GM21528 (cell line): ENCODE data around the gene ERF.
A peak's percentile ranks its signal among the peaks of the same experiment; 100 is the strongest.

Experiments
- ATAC-seq: cut with Tn5 transposase; IDR thresholded peaks from one replicate; pipeline ENCODE4 v1.9.1; 2021; ENCODE audit warnings: mild to moderate bottlenecking, moderate library complexity; ENCODE audit not compliant: unreplicated experiment, low FRiP score

Gene ERF

DNA sequence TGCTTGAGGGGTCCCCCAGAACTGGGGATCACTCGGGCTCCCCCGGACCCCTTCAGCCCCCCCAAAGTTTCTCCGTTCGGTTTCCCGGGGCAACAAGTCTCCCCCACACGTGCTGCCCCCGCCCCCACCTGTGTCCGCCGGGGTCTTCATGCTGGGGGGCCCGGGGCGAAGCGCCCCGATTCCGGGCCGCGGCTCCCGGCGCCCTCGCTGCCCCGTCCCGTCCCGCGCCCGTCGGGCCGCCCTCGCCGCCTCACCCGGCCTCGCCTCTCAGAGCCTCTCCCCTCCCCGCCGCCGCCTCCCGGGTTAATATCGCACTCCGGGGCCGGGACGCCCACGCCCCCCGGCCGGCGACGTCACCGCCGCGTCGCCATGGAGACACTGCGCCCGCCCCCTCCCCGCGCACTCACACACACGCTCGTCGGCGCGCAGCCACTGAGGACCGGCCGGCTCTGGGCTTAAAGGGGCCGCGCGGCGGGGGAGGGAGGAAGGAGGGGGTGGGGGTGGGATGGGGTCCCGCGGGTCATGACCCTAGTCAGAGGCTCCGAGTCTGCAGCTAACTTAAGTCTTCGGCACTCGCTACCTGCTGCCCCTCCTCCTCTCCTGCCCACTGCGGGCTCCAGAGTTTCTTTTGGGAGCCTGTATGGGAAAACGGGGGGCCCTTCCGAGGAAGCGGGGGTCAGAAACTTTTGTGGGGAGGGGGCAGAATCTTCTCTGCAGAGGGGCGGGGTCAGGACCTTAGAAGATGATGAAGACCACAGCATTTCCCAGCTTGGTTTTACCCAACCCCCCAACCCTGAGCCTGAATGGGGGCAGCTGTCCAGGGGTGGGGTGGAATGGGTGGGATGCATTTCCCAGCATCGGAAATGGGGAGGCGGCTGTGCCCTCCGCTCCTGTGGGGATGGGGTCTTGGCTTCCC is at the start of gene ERF:
Gene ERF, minus strand, starts transcription at position 279 of the 916 bp plus-strand sequence. Its CDS starts 129 bp downstream, at position 150.
- ATAC-seq, result peak; percentile 49

DNA sequence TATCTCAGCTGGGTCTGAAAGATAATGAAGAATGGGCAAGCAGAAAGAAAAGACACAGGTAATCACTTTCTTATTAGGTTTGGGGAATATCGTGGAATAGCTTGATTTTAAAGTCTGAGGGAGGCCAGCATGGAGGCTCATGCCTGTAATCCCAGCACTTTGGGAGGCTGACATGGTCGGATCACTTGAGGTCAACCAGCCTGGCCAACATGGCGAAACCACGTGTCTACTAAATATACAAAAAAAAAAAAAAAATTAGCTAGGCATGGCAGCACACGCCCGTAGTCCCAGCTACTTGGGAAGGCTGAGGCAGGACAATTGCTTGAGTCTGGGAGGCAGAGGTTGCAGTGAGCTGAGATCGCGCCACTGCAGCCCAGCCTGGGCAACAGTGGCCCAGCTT is 48.9 kb upstream of the ERF start:
- no peak for ATAC-seq

DNA sequence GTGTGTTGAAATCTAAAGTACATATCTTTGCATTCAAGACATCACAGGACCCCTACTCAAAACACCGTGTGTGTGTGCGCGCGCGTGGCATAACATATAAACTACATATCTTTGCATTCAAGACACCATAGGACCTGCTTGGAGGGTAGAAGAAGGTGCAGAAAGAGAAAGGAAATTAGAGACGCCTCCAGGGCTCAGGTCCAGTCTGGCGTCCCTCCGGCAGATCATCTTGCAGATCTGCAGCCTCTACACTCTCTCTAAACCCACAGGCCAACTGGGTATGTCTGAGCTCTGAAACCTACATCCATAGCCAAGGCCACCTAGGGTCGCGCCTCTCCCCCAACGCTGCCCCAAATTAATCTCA is 48.2 kb upstream of the ERF start:
- no peak for ATAC-seq

DNA sequence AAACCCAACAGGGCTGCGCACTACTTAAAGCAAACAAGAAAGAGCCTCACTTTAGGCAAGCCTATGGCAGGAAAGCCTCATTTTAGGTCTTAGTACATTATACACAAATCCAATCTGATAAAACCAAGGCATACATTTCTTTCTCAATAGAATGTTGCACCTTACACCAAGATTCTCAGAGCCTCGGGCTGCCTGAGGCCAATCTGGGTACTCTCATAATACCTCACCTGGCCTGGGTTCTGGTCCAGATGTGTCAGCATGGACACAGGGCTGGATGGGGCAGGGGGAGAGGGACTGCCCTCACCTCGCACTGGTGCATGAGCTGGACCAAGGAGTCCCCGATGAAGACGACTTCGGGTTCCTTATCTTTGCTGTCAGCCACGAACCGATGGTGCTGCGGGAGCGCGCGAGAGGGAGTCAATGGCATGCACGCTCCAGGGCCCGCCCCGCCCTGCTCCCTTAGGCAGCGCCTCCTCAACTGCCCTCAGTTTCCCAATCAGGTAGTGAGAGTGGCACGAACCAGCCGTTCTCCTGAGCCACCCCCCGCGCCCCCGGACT is 46.8 kb upstream of the ERF start, which contains the start of gene PRR19:
Gene PRR19, plus strand, starts transcription at position 487 of the 558 bp plus-strand sequence. CDS start 7,453 bp downstream, outside the sequence.
- ATAC-seq, result peak; percentile 3

DNA sequence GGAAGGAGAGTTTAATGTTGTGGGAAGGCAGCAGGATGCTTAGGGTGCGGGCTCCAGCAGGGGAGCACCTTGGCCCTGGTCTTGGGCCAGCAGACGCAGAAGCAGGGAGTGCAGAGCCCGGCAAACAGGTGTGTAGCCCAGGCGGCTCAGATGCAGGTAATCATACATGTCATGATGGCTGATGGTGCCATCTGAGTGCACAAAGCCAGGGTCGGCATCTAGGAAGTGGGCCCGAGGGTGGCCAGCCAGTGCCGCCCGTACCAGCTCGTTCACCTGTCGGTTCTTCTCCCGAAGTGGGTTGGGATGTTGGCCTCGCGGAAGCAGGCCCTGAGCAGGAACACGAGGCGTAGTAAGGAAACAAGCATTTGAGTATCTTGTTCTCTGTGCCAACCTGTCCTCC is 42.1 kb upstream of the ERF start:
- ATAC-seq, result no peak

DNA sequence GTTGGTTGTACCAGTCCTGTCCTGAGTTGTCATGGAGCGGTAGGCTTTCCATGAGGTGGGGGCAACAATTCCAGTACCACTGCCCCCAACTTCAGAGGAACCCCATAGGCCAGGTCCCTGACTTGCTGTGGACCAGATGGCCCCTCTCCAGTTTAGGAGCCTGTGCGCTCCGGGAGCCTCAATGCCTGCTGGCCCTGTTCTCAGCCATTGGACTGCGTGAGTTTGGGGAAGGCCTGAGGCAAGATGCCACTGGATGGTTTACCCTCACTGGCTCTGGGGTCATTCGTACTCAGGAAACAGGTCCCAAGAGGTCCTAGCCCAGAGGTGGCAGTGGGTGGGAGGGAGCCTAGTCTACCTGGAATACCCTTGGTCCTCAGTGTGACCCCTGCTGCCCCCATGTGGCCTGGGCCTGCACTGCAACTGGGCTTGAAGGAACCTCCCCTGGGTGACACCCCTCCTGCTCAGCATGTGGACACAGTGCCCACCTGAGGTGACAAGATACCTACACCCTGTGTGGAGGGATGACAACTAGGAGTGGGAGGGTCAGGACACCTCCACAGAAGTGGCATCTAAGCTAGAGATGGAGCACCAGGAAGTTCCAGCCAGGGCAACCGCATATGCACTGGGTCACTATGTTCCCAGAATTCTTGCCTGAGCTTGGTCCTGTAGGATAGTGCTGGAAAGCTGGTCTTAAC is 41.0 kb upstream of the ERF start:
- ATAC-seq, result no peak

DNA sequence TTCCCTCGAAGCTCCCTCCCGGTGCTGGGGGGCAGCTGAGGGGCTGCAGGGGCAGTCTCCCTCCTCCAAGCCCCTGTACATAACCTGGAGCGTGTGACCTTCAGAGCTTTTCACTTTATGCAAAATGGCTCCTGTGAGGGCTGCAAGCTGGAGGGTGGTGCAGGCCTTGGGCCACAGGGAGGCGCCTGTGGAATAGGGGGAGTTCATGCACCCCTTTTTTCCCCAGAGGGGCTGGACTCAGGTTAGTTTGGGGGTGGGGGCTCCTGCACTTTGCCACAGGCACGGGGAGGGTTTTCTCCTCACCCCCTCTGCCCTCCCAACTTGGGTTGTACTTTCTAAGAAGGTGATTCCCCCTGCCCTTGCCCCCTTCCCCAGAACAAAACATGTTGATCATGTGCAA is 40.4 kb upstream of the ERF start:
- no peak for ATAC-seq

DNA sequence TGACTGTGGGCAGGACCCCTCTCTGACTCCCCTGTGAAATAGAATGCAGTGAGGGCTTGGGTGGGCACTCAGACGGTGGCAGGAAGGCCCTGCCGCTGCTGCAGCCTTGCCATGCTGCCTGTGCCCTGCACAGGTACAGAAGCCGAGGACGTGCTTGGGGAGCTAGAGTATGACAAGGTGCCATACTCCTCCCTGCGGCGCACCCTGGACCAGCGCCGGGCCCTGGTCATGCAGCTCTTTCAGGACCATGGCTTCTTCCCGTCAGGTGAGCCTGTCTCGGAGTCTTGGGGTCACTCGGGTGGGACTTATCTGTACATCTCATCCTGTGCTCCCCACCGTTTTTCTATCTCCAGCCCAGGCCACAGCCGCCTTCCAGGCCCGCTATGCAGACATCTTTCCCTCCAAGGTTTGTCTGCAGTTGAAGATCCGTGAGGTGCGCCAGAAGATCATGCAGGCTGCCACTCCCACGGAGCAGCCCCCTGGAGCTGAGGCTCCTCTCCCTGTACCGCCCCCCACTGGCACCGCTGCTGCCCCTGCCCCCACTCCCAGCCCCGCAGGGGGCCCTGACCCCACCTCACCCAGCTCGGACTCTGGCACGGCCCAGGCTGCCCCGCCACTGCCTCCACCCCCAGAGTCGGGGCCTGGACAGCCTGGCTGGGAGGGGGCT is 39.7 kb upstream of the ERF start:
- ATAC-seq, result no peak

DNA sequence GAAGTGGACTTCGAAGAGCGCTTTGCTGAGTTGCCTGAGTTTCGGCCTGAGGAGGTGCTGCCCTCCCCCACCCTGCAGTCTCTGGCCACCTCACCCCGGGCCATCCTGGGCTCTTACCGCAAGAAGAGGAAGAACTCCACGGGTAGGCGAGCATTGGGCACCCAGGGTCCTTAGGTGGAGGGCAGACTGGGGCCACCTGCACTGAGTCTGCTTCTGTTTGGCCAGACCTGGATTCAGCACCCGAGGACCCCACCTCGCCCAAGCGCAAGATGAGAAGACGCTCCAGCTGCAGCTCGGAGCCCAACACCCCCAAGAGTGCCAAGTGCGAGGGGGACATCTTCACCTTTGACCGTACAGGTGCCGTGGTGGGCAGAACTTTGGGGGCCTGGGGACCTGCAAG is 39.0 kb upstream of the ERF start:
- no peak for ATAC-seq

DNA sequence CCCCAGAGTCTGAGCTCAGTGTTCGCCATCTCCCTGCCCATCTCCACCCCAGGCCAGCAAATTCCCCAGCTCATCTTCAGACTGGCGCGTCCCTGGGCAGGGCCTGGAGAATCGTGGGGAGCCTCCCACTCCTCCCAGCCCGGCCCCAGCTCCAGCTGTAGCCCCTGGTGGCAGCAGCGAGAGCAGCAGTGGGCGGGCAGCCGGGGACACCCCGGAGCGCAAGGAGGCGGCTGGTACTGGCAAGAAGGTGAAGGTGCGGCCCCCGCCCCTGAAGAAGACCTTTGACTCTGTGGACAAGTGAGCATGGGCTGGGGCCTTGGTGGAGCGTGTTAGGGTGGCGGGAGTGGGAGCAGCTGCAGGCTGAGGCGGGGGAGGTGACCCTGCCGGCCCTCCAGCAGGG is 38.6 kb upstream of the ERF start:
- no peak for ATAC-seq

DNA sequence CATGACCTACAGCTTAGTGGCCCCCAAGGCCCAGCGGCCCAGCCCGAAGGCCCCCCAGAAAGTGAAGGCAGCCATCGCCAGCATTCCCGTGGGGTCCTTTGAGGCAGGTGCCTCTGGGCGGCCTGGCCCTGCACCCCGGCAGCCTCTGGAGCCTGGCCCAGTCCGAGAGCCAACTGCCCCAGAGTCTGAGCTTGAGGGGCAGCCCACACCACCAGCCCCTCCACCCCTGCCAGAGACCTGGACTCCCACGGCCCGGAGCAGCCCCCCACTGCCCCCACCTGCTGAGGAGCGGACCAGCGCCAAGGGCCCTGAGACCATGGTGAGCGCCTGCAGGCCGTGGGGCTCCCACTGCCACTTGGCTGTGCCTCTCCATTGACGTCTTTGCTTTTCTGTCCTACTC is 38.0 kb upstream of the ERF start:
- no peak for ATAC-seq

DNA sequence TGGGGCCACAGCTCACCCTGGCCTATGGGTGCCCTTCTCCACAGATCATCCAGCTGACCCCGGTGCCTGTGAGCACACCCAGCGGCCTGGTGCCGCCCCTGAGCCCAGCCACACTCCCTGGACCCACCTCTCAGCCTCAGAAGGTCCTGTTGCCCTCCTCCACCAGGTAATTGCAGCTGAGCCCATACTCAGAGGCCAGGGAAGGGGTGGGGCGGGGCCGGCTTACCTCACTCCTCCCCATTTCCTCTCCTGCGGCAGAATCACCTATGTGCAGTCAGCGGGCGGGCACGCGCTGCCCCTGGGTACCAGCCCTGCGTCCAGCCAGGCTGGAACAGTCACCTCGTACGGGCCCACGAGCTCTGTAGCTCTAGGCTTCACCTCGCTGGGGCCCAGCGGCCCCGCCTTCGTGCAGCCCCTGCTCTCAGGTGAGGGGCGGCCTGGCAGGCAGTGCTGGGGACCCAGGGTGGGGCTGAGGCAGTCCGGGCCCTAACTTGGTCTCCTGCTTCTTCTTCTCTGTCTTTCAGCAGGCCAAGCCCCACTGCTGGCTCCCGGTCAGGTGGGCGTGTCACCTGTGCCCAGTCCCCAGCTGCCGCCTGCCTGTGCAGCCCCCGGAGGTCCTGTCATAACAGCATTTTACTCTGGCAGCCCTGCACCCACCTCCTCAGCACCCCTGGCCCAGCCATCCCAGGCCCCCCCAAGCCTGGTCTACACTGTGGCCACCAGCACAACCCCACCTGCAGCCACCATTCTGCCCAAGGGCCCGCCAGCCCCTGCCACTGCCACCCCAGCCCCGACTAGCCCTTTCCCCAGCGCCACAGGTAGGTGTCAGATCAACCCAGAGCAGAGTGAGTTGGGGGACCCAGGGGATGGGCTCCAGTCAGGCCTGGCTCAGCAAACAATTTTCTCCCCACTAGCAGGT is 37.4 kb upstream of the ERF start:
- no peak for ATAC-seq

DNA sequence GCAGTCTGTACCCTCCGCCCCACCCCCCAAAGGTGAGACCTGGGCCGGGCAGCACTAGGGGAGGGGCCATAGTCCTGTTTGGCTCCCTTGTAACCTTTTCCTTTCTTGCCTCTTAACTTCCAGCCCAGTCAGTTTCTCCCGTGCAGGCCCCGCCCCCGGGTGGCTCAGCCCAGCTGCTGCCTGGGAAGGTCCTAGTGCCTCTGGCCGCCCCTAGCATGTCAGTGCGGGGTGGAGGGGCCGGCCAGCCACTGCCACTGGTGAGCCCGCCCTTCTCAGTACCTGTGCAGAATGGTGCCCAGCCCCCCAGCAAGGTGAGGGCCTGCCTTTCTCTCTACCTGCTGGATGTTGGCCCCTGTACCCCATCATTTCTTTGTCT is 36.5 kb upstream of the ERF start:
- ATAC-seq, result no peak

DNA sequence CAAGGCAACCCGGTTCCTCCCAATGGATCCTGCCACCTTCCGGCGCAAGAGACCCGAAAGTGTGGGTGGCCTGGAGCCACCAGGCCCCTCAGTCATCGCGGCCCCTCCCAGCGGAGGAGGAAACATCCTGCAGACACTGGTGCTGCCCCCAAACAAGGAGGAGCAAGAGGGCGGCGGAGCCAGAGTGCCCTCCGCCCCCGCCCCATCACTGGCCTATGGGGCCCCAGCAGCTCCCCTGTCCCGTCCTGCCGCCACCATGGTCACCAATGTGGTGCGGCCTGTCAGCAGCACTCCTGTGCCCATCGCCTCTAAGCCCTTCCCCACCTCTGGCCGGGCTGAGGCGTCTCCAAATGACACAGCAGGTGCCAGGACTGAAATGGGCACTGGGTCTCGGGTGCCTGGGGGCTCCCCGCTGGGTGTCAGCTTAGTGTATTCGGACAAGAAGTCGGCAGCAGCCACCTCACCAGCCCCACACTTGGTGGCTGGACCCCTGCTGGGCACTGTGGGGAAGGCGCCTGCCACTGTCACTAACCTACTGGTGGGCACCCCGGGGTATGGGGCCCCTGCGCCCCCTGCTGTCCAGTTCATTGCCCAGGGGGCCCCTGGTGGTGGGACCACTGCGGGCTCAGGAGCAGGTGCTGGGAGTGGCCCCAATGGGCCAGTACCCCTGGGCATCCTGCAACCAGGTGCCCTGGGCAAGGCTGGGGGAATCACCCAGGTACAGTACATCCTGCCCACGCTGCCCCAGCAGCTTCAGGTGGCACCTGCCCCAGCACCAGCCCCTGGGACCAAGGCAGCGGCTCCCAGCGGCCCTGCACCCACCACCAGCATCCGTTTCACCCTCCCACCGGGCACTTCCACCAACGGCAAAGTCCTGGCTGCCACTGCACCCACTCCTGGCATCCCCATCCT is 35.9 kb upstream of the ERF start:
- no peak for ATAC-seq

DNA sequence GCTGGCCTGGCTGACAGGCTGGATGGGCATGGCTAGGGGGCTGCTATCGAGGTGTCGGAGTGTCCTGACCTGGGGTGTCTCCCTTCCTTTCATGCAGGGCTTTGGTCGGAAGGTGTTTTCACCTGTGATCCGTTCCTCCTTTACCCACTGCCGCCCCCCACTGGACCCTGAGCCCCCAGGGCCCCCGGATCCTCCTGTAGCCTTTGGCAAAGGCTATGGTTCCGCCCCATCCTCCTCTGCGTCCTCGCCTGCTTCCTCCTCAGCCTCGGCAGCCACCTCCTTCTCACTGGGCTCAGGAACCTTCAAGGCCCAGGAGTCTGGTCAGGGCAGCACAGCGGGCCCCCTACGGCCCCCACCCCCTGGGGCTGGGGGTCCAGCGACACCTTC is 35.2 kb upstream of the ERF start:
- no peak for ATAC-seq

DNA sequence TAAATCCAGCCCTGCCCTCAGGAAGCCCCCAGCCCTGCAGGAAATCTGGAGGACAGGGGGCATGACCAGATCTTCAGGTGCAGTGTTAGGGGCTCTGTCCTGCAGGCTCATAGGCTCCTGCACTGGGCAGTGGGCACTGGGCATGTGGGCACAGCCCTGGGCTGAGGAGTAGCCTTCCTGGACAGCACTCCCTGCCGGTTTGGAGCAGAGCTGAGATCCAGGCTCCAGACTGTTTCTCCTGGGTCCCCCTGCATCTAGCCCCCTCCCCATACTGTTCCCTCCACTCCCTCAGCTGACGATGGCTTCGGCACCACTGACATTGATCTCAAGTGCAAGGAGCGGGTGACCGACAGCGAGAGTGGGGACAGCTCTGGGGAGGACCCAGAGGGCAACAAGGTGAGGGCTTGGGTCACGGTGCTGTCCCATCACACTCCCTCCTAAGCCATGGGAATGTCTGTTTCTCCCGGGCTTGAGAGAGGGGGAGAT is 34.7 kb upstream of the ERF start:
- no peak for ATAC-seq

DNA sequence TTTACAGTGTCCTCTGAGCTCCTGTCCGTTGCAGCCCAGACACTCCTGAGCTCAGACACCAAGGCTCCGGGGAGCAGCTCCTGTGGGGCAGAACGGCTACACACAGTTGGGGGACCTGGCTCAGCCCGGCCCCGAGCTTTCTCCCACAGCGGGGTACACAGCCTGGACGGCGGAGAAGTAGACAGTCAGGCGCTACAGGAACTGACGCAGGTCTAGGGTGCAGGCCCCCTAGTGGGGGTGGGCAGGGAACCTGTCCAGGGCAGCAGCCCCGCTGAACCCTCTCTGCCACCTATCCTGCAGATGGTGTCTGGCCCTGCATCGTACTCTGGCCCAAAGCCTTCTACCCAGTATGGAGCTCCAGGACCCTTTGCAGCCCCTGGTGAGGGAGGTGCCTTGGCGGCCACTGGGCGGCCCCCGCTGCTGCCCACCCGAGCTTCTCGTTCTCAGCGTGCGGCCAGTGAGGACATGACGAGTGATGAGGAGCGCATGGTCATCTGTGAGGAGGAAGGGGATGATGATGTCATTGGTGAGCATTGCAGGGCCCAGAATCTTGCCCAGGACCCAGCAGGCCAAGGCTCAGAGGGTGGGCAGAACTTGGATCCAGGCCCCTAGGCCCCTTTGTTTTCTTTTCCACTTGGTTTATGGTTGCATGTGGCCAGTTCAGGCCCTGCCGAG is 34.1 kb upstream of the ERF start:
- no peak for ATAC-seq

DNA sequence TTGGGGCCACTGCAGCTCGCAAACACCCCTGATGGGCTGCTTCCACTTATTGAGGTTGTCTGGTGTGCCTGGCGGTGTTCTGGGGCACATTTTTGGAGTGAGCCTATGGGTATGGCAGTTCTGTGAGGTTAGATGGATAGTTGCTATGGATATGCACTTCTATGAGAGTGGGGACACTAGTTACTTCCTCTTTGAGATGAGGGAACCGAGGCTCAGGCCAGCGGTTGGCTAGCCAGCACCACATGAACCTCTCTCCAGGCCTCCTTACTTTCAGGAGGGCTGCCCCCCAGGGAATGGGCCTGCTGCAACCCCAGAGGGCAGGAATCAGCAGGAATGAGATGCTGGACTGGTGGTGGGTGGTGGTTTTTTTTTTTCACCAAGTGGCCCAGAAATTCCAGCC is 33.5 kb upstream of the ERF start:
- ATAC-seq, result no peak

DNA sequence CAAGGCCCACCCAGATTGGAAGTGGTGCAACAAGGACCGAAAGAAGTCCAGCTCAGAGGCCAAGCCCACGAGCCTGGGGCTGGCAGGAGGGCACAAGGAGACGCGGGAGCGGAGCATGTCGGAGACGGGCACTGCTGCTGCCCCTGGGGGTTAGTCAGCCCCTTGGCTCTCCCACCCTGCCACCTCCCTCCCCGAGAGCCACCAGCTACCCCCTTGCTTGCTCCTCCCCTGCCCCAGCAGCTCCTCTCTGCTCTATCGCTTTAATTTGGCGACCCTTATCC is 32.8 kb upstream of the ERF start:
- no peak for ATAC-seq
